UCSD-AML1 (cell line): ENCODE data around the gene ZC3H13.

Source experiments
- DNase-seq: peaks from one replicate; lab custom pipeline; 2025; ENCODE audit not compliant: unreplicated experiment; lab: John Stamatoyannopoulos, UW

The ZC3H13 gene

DNA sequence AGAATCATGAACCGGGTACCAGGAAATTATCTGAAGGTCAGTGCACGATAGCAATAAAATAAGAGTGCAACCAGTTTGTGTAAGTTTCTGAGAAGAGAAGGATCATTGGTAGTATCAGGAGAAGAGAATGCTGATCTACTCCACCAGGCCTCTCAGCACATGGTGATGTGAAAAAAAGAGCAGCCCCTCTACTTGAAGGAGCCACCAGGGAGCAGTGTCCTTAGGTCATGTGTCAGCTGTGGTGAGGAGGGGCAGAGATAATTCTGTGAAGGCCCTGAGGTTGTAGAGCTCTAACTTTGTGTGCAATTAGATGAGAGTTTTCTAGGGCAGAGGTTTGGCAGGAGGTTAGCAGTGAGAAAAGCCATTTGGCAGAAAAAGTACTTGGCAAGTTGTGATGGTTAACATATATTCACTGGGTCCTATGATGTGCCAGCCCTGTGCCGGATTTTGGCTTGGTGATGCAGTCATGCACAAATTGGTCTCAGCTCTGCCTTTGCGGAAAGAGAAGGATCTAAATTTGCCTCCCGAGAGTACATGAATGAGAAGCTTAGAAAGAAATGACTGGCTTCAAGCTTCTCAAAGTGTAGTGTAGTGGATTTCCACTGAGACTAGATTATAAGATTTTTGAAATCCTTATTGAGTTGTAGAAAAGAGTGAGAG lies 19.2 kb upstream of the ZC3H13 start:
- DNase-seq: no peak

DNA sequence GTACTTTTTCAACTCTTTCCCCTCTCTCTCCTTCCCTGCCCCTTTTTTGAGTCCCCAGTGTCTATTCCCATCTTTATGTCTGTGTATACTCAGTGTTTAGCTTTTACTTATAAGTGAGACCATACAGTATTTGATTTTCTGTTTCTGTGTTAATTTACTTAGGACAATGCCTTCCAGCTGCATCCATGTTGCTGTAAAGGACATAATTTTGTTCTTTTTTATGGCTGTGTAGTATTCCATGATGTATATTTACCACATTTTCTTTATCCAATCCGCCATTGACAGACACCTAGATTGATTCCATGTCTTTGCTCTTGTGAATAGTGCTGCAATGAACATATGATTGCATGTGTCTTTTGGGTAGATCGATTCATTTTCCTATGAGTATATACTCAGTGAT lies 10.7 kb upstream of the ZC3H13 start:
- no peak for DNase-seq

DNA sequence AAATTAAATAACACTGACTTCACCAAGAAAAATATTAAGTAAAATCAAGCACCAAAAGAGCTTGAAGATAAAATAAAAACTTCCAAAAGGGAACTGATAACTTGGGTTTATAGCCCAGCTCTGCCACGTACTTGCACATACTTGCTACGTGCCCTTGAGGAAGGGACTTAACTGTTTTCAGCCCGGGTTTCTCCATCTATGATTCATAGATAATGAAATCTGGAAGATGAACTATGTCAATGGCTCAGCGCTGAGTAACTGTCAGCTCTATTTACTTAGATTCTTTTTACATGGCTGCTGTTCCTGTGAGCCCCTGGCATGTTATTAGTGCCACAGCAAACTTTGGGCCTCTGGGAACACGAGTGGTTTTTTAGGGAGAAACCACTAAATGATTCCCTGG lies 9.6 kb upstream of the ZC3H13 start:
- DNase-seq: no peak

DNA sequence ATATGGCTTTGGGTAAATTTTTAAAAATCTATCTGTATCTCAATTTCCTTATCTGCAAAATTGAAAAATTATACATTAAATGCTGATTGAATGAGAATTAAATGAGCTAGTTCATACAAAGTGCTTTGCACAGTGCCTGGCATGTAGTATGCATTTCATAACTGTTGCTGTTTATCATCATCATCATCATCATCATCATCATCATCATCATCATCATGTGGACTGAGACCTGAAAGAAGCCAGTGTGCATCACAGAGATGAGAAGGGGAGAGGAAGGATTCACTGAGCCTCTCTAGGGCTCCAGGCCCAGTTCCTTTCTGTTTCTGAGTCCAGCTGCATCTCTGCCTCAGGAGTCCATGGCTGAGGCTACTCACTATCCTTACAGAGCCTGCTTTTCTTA lies 6.9 kb upstream of the ZC3H13 start:
- DNase-seq: no peak

DNA sequence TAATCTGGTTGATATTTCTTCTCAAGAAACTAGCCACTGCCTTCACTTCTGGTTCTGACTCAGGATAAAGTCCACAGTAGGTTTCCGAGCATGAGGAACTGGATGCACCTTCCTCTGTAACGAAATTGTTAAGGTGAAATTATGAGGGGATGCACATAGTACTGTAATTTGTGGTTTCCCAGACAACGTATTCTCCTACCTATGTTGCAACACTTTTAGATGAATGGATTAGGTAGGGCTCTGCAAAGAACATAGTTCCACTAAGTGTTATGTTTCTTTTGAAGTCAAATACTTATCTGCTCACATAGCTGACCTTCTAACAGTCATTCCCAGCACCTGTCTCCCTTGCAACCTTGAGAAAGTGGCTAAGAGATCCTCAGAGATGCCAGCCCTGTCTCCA lies 5.7 kb upstream of the ZC3H13 start:
- DNase-seq: no peak

DNA sequence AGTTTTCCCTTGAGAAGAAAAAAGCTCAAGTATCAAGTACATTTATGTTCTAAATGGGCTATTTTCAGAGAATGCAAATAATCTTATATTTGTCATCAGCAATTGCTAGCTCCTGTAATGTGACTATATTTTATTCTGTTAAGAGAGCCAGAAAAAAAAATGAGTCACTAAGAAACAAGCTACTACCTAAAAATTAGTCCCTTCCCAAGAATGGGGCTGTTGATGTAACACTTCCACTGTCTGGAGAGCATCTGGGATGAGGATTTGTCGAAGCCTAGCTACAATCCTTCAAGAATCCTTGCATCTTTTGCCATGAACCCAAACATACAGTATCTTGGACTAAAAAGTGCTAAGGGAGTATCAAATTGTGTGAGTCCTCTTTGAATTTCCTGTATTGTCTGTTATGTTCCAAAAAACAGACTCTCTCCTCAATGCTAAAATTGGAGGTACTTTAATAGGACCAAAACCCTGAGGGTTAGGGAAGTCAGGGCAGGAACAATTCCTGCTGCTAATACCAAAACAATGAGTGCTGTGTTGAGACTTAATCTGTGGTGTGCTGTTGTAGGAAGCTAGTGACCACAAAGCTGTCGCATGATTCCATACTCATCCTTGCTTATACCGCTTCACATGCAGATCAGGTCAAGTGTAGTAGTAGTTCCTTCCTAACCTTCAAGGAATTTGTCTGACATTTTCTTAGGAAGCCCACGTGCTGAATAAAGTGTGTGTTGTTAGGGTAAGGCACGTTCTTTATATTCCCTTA lies 4.9 kb upstream of the ZC3H13 start:
- DNase-seq: no peak

DNA sequence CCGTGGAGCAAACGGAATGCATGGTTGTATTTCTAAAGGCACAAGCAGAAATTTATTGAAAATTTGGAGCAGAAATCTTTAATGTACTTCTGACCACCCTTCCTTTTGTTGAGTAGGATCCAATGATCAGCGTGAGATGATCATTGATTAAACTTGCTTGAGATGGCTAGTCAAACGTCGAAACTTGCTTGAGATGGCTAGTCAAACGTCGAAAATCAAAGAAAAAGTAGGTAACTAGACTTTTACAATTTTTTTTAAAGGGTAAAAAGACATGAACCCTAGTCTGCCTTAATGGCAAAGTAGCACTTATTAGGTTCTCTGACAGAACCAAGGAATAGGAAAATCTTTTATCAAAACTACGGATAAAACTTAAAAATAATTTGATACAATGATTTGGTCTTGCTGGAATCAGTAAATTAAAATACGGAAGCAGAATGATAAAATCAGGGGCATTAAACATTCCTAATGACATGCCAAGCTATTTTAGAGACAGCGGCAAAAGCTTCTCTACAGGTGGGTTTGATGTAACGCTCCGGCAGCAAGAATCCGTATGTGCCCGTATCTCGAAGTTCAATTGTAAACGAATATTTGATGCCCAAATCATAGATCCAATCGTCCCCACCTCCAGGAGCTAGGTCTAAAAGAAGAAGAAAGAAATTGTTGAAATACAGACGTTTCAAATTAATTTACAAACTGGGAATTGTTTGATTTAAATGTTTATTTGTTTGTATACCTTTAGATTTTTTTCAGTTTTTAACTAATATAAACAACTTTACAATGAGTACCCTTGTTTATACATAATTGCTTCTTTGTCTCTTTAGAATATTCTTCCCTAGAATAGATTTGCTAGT lies 841 bp upstream of the ZC3H13 start:
- DNase-seq: no peak

DNA sequence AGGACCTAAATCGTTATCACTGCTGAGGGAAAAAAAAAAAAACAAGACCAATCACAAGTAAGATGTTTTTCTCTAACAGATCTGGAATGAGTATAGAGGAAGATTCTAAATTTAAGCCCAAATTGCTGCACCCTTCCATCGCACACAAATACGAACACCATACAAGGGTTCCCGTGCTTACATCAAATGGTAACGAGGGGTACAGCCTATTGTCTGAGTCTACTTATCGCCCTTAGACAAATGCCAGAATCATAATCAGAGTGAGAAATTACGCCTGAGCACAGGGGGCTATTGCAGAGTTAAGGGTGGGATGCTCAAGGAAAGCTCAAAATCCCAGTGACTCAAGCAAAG lies 603 bp downstream of the ZC3H13 start:
- DNase-seq: no peak

DNA sequence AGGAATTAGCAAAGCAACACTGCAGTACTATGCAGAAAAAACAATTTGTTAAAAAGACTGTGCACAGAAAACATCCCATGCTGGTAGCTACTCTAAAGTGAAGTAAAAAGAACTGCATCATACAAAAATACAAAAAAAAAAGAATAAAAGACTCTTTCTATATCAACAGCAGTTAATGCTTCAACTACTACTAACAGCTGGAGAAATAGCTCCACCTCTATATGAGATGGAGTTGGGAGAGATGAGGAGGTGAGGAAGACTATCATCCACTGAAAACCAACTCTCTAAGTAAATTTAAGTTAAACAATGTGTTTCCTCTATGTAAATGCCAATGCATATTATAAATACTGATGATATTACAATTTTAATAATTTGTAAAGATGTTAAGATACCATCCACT lies 1.8 kb downstream of the ZC3H13 start:
- no peak for DNase-seq

DNA sequence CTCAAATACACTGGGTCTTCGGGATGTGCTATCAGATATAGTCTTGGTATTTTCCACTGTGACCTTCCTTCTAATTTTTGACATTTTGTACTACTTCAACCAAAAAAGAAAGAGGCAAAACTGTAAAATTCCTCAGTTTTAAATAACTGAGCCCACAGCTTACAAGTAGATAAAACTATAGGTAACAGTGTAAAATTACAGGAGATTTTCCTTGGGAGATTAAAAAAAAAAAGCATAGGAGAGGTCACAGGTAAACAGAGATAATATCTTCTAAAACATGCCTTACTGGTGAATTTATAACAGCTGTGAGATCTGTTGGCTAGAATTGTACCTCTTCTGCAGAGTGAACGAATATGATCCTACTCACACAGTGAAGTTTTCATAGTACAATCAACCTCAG lies 7.1 kb downstream of the ZC3H13 start:
- no peak for DNase-seq

DNA sequence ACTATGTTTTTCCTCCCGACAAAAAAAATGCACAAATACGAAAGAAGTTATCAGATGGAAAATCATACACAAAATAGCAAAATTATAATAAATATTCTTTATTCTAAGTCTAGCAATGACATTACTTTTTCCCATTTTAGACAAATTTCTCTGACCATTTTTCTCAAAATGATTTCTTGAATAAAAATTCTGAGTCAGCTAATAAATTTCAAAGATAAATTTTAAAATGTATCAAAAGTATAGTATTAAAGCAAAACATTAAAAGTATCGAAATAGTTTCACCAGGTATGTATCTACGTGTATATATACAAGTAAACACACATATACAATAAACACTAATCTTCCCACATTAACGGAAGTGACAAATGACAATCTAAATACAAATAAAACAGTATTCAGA lies 8.9 kb downstream of the ZC3H13 start:
- DNase-seq: no peak

DNA sequence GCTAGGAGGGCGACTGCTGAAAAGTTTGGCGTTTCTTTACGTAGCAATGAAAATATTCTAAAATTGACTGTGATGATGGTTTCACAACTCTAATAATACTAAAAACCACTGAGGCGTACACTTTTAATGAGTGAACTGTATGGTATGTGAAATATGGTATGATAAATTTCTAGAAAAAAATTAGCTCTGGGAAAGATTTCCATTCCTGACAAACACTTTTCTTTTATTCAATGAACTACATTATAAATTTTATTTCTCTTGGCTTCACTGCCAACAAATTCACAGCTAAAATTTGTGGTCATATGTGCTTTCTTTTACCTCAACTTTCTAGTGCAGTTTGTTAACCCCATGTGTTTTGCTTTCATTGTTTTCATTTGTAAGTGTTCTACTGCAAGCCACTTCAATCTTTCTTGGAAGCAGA lies 11.1 kb downstream of the ZC3H13 start:
- DNase-seq: no peak

DNA sequence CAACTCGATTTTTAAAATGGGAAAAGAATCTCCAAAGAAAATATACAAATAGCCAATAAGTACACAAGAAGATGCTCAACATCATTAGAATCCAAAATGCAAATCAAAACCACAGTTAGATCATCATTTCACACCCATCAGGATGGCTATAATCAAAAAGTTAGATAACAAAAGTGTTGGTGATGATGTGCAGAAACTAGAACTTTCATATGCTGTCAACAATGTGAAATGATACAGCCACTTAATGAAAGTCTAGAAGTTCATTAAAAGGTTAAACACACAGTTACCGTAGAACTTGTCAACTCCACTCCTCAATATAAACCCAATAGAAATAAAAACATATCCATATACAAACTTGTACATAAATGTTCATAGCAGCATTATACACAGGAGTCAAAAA lies 11.8 kb downstream of the ZC3H13 start:
- no peak for DNase-seq

DNA sequence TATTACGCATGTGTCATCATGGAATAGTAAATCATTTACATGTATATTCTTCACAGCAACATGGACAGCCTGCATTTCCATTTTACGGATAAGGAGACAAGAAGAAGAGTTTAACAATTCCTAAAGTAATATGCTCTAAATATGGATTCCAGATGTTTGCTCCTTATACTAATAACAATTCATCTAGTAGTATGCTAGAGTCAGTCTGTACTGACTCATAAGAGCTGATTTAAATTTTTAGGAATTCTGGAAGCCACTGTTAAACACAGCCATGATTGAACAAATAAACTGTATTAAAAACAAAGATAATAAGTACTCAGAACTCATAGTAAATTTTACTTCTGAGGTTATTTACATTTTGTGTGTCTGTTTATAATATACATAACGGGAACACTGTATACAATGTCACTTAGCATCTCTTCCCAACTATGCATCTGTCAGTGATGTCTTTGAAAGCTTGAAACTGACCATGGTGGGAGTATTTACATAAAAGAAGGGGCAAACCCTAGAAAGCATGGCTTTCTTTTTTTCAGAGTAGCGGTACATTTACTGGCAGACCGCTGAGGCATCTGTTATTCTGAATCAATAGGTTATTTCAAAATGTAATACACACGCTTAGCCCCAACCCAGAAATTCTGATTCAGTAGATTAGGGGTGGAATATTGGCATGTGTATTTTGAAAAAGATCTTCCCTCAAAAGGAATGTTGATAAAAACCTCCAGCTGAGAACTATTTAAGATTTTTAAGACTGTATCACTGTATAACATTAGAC lies 12.9 kb downstream of the ZC3H13 start:
- no peak for DNase-seq

DNA sequence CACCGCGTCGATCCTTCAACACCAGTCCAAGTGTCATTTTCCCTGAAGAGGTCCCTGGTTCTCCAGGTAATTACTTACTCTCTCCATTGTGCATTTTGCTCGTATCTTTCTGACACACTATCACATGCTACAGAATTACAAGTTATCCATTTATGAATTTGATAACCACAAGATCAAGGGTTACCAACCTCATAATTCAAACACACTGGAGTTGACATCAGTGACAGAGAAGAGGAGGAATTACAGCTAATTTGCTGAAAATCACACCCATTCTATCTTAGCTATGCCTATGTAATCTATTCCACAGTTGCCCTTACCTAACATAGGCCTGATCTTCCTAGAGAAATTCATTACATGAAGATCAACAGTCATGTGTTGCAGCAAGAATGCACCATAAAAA lies 14.2 kb downstream of the ZC3H13 start:
- no peak for DNase-seq

DNA sequence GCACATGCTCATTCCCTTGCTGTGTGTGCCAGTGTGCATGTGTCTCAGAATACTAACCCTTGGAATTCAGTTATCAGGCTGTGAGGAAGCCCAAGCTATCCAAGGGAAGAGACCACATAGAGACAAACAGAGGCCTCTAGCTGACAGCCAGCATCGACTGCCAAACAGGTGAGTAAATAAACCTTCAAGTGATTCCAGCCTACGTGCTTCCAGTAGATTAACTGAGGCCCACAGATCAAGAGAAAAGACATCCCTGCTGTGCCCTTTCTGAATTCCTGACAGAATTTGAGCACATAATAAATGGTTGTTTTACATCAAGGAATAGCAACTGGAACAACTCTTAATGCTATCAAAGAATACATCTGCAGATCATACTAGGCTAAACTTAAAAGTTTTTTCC lies 17.5 kb downstream of the ZC3H13 start:
- DNase-seq: no peak

DNA sequence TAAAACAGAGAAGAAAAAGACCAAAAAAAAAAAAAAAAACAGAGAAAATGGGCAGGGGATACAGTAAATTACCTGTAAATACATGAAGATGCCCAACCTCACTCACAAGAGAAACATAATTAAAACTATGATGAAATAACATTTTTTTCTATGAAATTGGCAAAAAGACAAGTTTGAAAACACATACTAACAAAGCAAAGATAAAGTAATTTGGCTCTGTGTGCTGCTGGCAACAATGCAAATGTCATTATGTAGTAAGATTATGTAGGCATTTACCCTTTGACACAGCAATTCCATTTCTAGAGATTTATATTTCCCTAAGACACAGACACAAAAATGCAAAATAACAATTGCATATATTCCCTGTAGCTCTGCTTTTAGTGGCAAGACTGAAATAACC lies 20.2 kb downstream of the ZC3H13 start:
- DNase-seq: no peak

DNA sequence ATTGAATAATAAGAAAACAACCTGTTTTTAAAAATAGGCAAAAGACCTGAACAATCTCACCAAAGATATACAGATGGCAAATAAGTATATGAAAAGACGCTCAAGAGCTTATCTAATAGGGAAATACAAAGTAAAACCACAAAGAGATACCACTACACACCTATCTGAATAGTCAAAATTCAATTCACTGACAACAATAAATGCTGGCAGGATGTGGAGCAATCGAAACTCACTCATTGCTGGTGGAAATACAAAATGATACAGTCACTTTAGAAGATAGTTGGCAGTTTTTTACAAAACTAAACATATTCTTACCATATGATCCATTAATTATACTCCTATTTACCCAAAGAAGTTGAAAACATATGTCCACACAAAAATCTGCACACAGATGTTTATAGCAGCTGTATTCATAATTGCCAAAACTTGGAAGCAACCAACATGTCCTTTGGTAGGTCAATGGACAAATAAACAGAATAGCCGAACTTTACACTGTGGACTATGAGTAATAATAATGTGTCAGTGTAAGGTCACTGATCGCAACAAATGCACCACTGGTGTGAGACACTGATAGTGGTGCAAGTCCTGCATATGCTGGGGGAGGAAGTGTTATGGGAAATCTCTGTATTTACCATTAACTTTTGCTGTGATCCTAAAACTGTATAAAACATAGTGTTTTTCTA lies 20.8 kb downstream of the ZC3H13 start:
- no peak for DNase-seq

DNA sequence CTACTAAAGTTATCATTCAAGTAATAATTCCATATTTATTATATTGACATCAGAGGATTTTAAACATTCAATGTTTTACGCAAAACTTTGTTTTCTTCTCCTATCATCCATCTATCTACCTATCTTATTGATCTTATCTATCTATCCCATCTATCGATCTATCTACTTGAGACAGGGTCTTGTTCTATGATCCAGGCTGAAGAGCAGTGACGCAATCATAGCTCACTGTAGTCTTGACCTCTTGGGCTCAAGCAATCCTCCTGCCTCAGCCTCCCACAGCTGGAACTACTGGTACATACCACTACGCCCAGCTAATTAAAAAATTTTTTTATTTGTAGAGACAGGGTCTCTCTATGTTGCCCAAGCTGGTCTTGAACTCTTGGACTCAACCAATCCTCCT lies 27.4 kb downstream of the ZC3H13 start:
- no peak for DNase-seq

DNA sequence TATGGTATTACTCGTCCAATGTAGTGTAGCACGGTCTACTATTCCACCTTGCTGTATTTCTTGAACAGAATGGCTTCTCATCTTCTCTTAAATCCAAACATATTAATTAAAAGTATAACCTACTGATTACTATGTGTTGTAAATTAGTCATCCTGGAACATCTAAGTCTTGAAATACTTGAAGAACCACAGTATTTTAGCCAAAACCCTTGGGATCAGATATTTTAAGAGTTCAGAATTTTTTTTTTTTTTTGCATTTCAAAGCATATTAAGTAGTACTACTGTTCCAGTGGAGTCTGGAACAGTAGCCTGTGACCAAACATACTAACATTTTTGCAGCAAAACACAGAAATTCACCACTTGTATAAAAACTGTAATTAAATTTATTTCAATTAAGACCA lies 30.1 kb downstream of the ZC3H13 start:
- no peak for DNase-seq

DNA sequence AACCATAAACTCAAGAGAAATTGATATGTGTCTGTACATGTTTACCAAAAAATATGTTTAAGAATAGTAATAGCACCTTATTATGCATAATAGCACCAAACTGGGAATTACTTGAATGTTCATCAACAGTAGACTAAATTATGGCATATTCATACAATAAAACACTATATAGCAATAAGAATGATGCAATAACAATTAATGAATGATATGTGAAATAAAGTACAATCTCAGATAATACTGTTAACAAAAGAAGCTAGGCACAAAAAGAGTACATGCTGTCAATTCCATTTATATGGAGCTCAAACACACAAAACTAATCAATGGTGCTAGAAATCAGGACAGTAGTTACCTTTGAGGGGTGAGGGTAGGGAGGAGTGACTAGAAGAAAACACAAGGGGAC lies 36.3 kb downstream of the ZC3H13 start:
- DNase-seq: no peak
